Measurements from ENCODE around the gene FAM72A. TPM values are rescaled to one million over a fixed set of nuclear protein-coding genes. Genes with fewer than 3 reads are reported as not detected.
"Not testable (repeated sequence)": the region's sequence is repeated elsewhere in the genome, so short reads cannot be mapped to it uniquely, and the experiment has no call there.

Gene FAM72A
- total and polyA plus RNA-seq, 2 of the 4 experiments (the other 2 are of a cell fraction), result 2.2 to 5.0 TPM

GRCh38 chr1:206178061-206178989 lies 24.3 kb downstream of the FAM72A start:
- peak; percentile 71 for DNase-seq
- in situ Hi-C loops (cut with MboI; ENCODE audit: low sequenced_read_pairs); H3K4me2 ChIP-seq (ENCODE audit: low read depth, low read length); H3K18ac ChIP-seq (ENCODE audit: low read depth, low read length); H4K91ac ChIP-seq (ENCODE audit: insufficient read depth, low read depth, low read length); H3K9me1 ChIP-seq (ENCODE audit: insufficient read depth, low read length); H2BK20ac ChIP-seq (ENCODE audit: low read depth, low read length); POLR2A ChIA-PET (ENCODE audit: unreplicated experiment); dilution Hi-C loops (cut with HindIII; ENCODE audit: low sequenced_read_pairs, unreplicated experiment); CTCF ChIA-PET; H3K56ac ChIP-seq (ENCODE audit: extremely low read depth, insufficient read depth, low read length); H3K9ac ChIP-seq (ENCODE audit: low read depth, low read length); H2AFZ ChIP-seq (replicated peaks; ENCODE audit: low read length, poor library complexity); H3K4me3 ChIP-seq (ENCODE audit: insufficient read depth, low read depth, low read length); H2BK15ac ChIP-seq (ENCODE audit: low read depth, low read length); H3K23ac ChIP-seq (ENCODE audit: low read depth, low read length); H3K9me3 ChIP-seq (ENCODE audit: control insufficient read depth, insufficient read depth, low read length); H2BK120ac ChIP-seq (ENCODE audit: low read depth, low read length); H3K27me3 ChIP-seq (ENCODE audit: control insufficient read depth, insufficient read depth, low read length); H3K36me3 ChIP-seq (ENCODE audit: control insufficient read depth, insufficient read depth, low read length); H2AK9ac ChIP-seq (replicated peaks; ENCODE audit: low read depth, low read length, poor library complexity); H3K27ac ChIP-seq (ENCODE audit: insufficient read depth, low read length); H4K20me1 ChIP-seq (ENCODE audit: insufficient read depth, low read length); BruUV-seq (replicated peaks); H3K4me1 ChIP-seq (ENCODE audit: control insufficient read depth, insufficient read depth, low read length); H4K5ac ChIP-seq (ENCODE audit: low read depth, low read length); H3K79me1 ChIP-seq (ENCODE audit: low read depth in 1 of 2, low read length in 2 of 2); H4K8ac ChIP-seq (ENCODE audit: low read depth in 2 of 2, low read length in 2 of 2); intact Hi-C loops (cut with micrococcal nuclease); H3K14ac ChIP-seq (replicated peaks; ENCODE audit: low read depth, low read length): not testable (repeated sequence)
- 0 out of 2 replicates have a peak, but pooled peaks have one; percentile 31 for ATAC-seq (ENCODE audit: low read depth)
- peak; percentile 36; the same call in 1 of the 2 replicates for TF ChIP-seq CEBPB (IDR thresholded peaks at IDR 0.05; ENCODE audit: low read depth, low read length)
- WGBS, 2 experiments (ENCODE audit: extremely low coverage in 2 of 2, insufficient read length in 1 of 2), result no CpG with 5 or more reads among the region's 9 CpGs
- Histone ChIP-seq H2BK5ac (ENCODE audit: low read depth, low read length, poor library complexity, severe bottlenecking) (peak overlapping the region; percentile 15), H2AK5ac (ENCODE audit: low read depth, low read length) (peak overlapping the region; percentile 28; the same call in 1 of the 2 replicates), H3K4ac (ENCODE audit: low read depth, low read length) (peak overlapping the region; percentile 5; the same call in 1 of the 2 replicates)

- H3K27ac ChIP-seq (ENCODE audit: insufficient read depth, low read length); H2BK5ac ChIP-seq (ENCODE audit: low read depth, low read length, poor library complexity, severe bottlenecking); H2AK9ac ChIP-seq (replicated peaks; ENCODE audit: low read depth, low read length, poor library complexity); in situ Hi-C loops (cut with MboI; ENCODE audit: low sequenced_read_pairs); H3K56ac ChIP-seq (ENCODE audit: extremely low read depth, insufficient read depth, low read length); H3K79me1 ChIP-seq (ENCODE audit: low read depth in 1 of 2, low read length in 2 of 2); BruUV-seq (replicated peaks); H3K9ac ChIP-seq (ENCODE audit: low read depth, low read length); intact Hi-C loops (cut with micrococcal nuclease); H3K9me1 ChIP-seq (ENCODE audit: insufficient read depth, low read length); POLR2A ChIA-PET (ENCODE audit: unreplicated experiment); H3K4me3 ChIP-seq (ENCODE audit: insufficient read depth, low read depth, low read length); dilution Hi-C loops (cut with HindIII; ENCODE audit: low sequenced_read_pairs, unreplicated experiment); H2BK120ac ChIP-seq (ENCODE audit: low read depth, low read length); H3K23ac ChIP-seq (ENCODE audit: low read depth, low read length); H3K9me3 ChIP-seq (ENCODE audit: control insufficient read depth, insufficient read depth, low read length); H2BK20ac ChIP-seq (ENCODE audit: low read depth, low read length); H4K8ac ChIP-seq (ENCODE audit: low read depth in 2 of 2, low read length in 2 of 2); DNase-seq; H2BK15ac ChIP-seq (ENCODE audit: low read depth, low read length); H3K4me2 ChIP-seq (ENCODE audit: low read depth, low read length); H2AK5ac ChIP-seq (ENCODE audit: low read depth, low read length); H2AFZ ChIP-seq (replicated peaks; ENCODE audit: low read length, poor library complexity); H3K36me3 ChIP-seq (ENCODE audit: control insufficient read depth, insufficient read depth, low read length); H3K27me3 ChIP-seq (ENCODE audit: control insufficient read depth, insufficient read depth, low read length); H4K91ac ChIP-seq (ENCODE audit: insufficient read depth, low read depth, low read length); H3K14ac ChIP-seq (replicated peaks; ENCODE audit: low read depth, low read length); H4K5ac ChIP-seq (ENCODE audit: low read depth, low read length); H3K18ac ChIP-seq (ENCODE audit: low read depth, low read length); H3K4me1 ChIP-seq (ENCODE audit: control insufficient read depth, insufficient read depth, low read length); H4K20me1 ChIP-seq (ENCODE audit: insufficient read depth, low read length); H3K4ac ChIP-seq (ENCODE audit: low read depth, low read length); CTCF ChIA-PET: not testable (repeated sequence)
- peak; percentile 86 for ATAC-seq (ENCODE audit: low read depth)
- WGBS, 2 experiments (ENCODE audit: extremely low coverage in 2 of 2, insufficient read length in 1 of 2), result no CpG with 5 or more reads among the region's 2 CpGs
Measured at GRCh38 chr1:206176114-206176502, 26.5 kb downstream of the FAM72A start.
